Left hindlimb (tissue), 1 donor: Measurements from ENCODE around the gene DVL1.

Source experiments
- DNase-seq: peaks from one replicate; pipeline ENCODE4 v3.0.0-alpha.2; 2018

Gene DVL1

GRCh38 chr1:1340185-1340584 is 9.0 kb downstream of the DVL1 start:
- no peak for DNase-seq

- no peak for DNase-seq
These were observed 10.9 kb downstream of the DVL1 start for GRCh38 chr1:1338278-1338677.

- no peak for DNase-seq
These were observed 11.4 kb downstream of the DVL1 start for GRCh38 chr1:1337793-1338147.

- no peak for DNase-seq
These were observed 12.1 kb downstream of the DVL1 start for GRCh38 chr1:1336931-1337792.

GRCh38 chr1:1336446-1336845 is 12.8 kb downstream of the DVL1 start:
- DNase-seq = no peak

- DNase-seq = no peak
These were observed 13.4 kb downstream of the DVL1 start for GRCh38 chr1:1335792-1336248.

- DNase-seq = no peak
These were observed 13.9 kb downstream of the DVL1 start for GRCh38 chr1:1335283-1335682.

- no peak for DNase-seq
These were observed 14.4 kb downstream of the DVL1 start for GRCh38 chr1:1334835-1335234.

- no peak for DNase-seq
These were observed 15.5 kb downstream of the DVL1 start for GRCh38 chr1:1333551-1334241.

- no peak for DNase-seq
These were observed 16.3 kb downstream of the DVL1 start for GRCh38 chr1:1332774-1333480.

GRCh38 chr1:1332031-1332755 is 17.0 kb downstream of the DVL1 start:
- DNase-seq = no peak

- no peak for DNase-seq
These were observed 17.9 kb downstream of the DVL1 start, which contains the start of gene TAS1R3 for GRCh38 chr1:1331068-1331965. TSS of gene TAS1R3 (plus strand) at chr1:1331280. CDS start at chr1:1331346, 66 bp downstream.

- no peak for DNase-seq
These were observed 18.7 kb downstream of the DVL1 start for GRCh38 chr1:1330366-1331067.

GRCh38 chr1:1329304-1330210 is 19.7 kb downstream of the DVL1 start:
- no peak for DNase-seq

- no peak for DNase-seq
These were observed 21.0 kb downstream of the DVL1 start for GRCh38 chr1:1328254-1328653.

GRCh38 chr1:1327291-1327690 is 21.9 kb downstream of the DVL1 start:
- no peak for DNase-seq

GRCh38 chr1:1326075-1326605 is 23.1 kb downstream of the DVL1 start:
- no peak for DNase-seq

- DNase-seq = no peak
These were observed 23.7 kb downstream of the DVL1 start for GRCh38 chr1:1325288-1326074.
